ENCODE data around the gene TRAPPC3.

Gene TRAPPC3

DNA sequence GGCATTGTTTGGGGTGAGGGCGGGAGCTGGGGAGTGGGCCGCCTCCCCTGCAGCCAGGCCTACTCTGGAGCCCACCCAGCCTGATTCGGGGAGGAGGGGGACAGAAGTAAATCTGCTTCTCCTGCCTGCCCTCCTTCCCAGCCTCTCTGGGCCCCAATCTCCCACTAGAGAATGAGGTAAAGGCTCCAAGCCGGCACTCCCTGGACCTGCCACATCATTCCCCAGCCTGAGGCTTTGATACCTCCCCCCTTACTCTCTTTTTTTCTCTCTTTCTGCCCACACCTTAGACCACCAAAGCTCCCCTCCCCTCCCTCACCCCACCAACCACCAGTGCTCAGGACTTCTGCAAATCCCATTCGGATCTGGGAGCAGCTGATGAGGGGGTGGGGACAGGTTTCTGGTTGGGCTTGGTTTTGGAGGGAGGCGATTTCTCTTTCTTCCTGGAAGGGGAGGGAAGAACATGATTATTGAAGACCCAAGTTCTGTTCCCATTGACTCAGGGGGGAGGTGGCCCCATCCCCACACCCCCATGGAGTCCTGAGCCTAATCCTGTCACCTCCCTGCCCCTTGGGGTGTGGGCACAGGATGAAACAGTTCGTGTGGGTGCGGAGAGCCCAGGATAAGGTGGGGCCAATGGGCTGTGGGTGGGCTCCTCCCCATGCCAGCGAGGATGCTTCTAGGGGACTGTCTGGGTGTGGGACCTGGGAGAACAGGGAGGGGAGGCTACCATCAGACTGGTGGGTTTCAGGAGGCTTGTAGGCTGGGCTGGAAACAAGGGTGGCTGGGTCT is 8.0 kb upstream of the TRAPPC3 start (continued):
- no peak for TF ChIP-seq ZBTB49 (tag by site-specific recombination; IDR thresholded peaks at IDR 0.05; ENCODE audit: low read depth)
- TF ChIP-seq ZNF394 (tag by site-specific recombination; IDR thresholded peaks at IDR 0.05; ENCODE audit: borderline replicate concordance) = peak; percentile 9; the same call in 1 of the 2 replicates
- TF ChIP-seq ZNF623 (tag by site-specific recombination; IDR thresholded peaks at IDR 0.05) = no peak
- TF ChIP-seq ZNF76 (tag by site-specific recombination; IDR thresholded peaks at IDR 0.05; ENCODE audit: borderline replicate concordance, low read depth) = no peak
- no peak for TF ChIP-seq KLF17 (tag by site-specific recombination; IDR thresholded peaks at IDR 0.05)
- no peak for TF ChIP-seq ZNF626 (tag by site-specific recombination; IDR thresholded peaks at IDR 0.05)
- TF ChIP-seq, protein P1, sequence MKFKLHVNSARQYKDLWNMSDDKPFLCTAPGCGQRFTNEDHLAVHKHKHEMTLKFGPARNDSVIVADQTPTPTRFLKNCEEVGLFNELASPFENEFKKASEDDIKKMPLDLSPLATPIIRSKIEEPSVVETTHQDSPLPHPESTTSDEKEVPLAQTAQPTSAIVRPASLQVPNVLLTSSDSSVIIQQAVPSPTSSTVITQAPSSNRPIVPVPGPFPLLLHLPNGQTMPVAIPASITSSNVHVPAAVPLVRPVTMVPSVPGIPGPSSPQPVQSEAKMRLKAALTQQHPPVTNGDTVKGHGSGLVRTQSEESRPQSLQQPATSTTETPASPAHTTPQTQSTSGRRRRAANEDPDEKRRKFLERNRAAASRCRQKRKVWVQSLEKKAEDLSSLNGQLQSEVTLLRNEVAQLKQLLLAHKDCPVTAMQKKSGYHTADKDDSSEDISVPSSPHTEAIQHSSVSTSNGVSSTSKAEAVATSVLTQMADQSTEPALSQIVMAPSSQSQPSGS (tag by site-specific recombination; IDR thresholded peaks at IDR 0.05; ENCODE audit: low read depth) = no peak
- TF ChIP-seq ZNF335 (tag by site-specific recombination; conservative IDR thresholded peaks at IDR 0.05) = 0 out of 2 replicates have a peak, but pooled peaks have one; percentile 13
- TF ChIP-seq, protein P2, sequence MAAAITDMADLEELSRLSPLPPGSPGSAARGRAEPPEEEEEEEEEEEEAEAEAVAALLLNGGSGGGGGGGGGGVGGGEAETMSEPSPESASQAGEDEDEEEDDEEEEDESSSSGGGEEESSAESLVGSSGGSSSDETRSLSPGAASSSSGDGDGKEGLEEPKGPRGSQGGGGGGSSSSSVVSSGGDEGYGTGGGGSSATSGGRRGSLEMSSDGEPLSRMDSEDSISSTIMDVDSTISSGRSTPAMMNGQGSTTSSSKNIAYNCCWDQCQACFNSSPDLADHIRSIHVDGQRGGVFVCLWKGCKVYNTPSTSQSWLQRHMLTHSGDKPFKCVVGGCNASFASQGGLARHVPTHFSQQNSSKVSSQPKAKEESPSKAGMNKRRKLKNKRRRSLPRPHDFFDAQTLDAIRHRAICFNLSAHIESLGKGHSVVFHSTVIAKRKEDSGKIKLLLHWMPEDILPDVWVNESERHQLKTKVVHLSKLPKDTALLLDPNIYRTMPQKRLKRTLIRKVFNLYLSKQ (tag by site-specific recombination; IDR thresholded peaks at IDR 0.05; ENCODE audit: borderline replicate concordance) = no peak
- peak; percentile 95 for TF ChIP-seq ZFHX2 (tag by site-specific recombination; conservative IDR thresholded peaks at IDR 0.05)
- no peak for TF ChIP-seq YY1 (tag by site-specific recombination; IDR thresholded peaks at IDR 0.05)
- TF ChIP-seq KLF8 (tag by site-specific recombination; IDR thresholded peaks at IDR 0.05) = 0 out of 2 replicates have a peak, but pooled peaks have one; percentile 53
- TF ChIP-seq ZNF184 (tag by site-specific recombination; IDR thresholded peaks at IDR 0.05) = no peak
- no peak for TF ChIP-seq ZNF664 (tag by site-specific recombination; IDR thresholded peaks at IDR 0.05)
- TF ChIP-seq, protein P3, sequence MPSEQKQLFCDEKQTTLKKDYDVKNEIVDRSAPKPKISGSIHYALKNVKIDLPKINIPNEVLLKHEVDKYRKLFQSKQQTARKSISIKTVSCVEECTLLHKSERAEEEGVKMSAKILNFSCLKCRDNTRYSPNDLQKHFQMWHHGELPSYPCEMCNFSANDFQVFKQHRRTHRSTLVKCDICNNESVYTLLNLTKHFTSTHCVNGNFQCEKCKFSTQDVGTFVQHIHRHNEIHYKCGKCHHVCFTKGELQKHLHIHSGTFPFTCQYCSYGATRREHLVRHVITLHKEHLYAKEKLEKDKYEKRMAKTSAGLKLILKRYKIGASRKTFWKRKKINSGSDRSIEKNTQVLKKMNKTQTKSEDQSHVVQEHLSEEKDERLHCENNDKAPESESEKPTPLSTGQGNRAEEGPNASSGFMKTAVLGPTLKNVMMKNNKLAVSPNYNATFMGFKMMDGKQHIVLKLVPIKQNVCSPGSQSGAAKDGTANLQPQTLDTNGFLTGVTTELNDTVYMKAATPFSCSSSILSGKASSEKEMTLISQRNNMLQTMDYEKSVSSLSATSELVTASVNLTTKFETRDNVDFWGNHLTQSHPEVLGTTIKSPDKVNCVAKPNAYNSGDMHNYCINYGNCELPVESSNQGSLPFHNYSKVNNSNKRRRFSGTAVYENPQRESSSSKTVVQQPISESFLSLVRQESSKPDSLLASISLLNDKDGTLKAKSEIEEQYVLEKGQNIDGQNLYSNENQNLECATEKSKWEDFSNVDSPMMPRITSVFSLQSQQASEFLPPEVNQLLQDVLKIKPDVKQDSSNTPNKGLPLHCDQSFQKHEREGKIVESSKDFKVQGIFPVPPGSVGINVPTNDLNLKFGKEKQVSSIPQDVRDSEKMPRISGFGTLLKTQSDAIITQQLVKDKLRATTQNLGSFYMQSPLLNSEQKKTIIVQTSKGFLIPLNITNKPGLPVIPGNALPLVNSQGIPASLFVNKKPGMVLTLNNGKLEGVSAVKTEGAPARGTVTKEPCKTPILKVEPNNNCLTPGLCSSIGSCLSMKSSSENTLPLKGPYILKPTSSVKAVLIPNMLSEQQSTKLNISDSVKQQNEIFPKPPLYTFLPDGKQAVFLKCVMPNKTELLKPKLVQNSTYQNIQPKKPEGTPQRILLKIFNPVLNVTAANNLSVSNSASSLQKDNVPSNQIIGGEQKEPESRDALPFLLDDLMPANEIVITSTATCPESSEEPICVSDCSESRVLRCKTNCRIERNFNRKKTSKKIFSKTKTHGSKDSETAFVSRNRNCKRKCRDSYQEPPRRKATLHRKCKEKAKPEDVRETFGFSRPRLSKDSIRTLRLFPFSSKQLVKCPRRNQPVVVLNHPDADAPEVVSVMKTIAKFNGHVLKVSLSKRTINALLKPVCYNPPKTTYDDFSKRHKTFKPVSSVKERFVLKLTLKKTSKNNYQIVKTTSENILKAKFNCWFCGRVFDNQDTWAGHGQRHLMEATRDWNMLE (tag by site-specific recombination; conservative IDR thresholded peaks at IDR 0.05; ENCODE audit: low read depth) = no peak
- TF ChIP-seq ZNF548 (tag by site-specific recombination; IDR thresholded peaks at IDR 0.05) = no peak
- no peak for TF ChIP-seq ZNF561 (tag by site-specific recombination; IDR thresholded peaks at IDR 0.05; ENCODE audit: borderline replicate concordance)
- no peak for TF ChIP-seq ZBTB20 (tag by site-specific recombination; IDR thresholded peaks at IDR 0.05)
- TF ChIP-seq ZXDB (tag by site-specific recombination; IDR thresholded peaks at IDR 0.05) = no peak
- no peak for TF ChIP-seq ZNF350 (tag by site-specific recombination; IDR thresholded peaks at IDR 0.05)
- no peak for TF ChIP-seq ZNF514 (tag by site-specific recombination; IDR thresholded peaks at IDR 0.05)
- TF ChIP-seq ZNF837 (tag by site-specific recombination; IDR thresholded peaks at IDR 0.05) = no peak
- no peak for TF ChIP-seq HOXC10 (CRISPR knock-in tag; IDR thresholded peaks at IDR 0.05)
- TF ChIP-seq, protein P4, sequence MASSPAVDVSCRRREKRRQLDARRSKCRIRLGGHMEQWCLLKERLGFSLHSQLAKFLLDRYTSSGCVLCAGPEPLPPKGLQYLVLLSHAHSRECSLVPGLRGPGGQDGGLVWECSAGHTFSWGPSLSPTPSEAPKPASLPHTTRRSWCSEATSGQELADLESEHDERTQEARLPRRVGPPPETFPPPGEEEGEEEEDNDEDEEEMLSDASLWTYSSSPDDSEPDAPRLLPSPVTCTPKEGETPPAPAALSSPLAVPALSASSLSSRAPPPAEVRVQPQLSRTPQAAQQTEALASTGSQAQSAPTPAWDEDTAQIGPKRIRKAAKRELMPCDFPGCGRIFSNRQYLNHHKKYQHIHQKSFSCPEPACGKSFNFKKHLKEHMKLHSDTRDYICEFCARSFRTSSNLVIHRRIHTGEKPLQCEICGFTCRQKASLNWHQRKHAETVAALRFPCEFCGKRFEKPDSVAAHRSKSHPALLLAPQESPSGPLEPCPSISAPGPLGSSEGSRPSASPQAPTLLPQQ (tag by site-specific recombination; IDR thresholded peaks at IDR 0.05) = no peak
- peak; percentile 80 for TF ChIP-seq GLIS2 (tag by site-specific recombination; IDR thresholded peaks at IDR 0.05)
- no peak for TF ChIP-seq ZFP69B (tag by site-specific recombination; IDR thresholded peaks at IDR 0.05)
- no peak for TF ChIP-seq ZSCAN30 (tag by site-specific recombination; IDR thresholded peaks at IDR 0.05)
